Left renal cortex interstitium (tissue), 4 donors: ENCODE measurements around the gene MINK1. TPM values are rescaled to one million over a fixed set of nuclear protein-coding genes. Genes with fewer than 3 reads are reported as not detected.

Experiments used
- DNase-seq, 4 donors: peaks; one replicate each; pipeline ENCODE4 v3.0.0-alpha.2; 2013; ENCODE audit warnings: low read depth in 4 of 4, low spot score in 2 of 4, missing footprints in 1 of 4
- polyA plus RNA-seq, 4 donors: library from polyadenylated mRNA; unstranded; fragments of 120-200 nt; gene quantifications; one replicate each; pipeline ENCODE4 v1.2.1, GENCODE V29; 2013; ENCODE audit not compliant: insufficient read length in 4 of 4

Gene MINK1
- polyA plus RNA-seq, 4 donors, result 43.0 to 71.4 (median 57.4) TPM

GRCh38 chr17:4944163-4944553, 111.0 kb downstream of the MINK1 start:
- no peak for DNase-seq

- no peak for DNase-seq
Observed at GRCh38 chr17:4944554-4945175, 111.5 kb downstream of the MINK1 start.

- no peak for DNase-seq
Observed at GRCh38 chr17:4945176-4945943, 112.2 kb downstream of the MINK1 start.

GRCh38 chr17:4945944-4946280, 112.8 kb downstream of the MINK1 start:
- no peak for DNase-seq

- no peak for DNase-seq
Observed at GRCh38 chr17:4946312-4946976, 113.3 kb downstream of the MINK1 start.

GRCh38 chr17:4947010-4947410, 113.9 kb downstream of the MINK1 start:
- no peak for DNase-seq

Other genes starting within 250 kb of the MINK1 start
- 10 to 100 TPM; 52.9 to 70.0 (median 60.0) TPM for gene SMTNL2, start 248.8 kb upstream of the MINK1 start, polyA plus RNA-seq
- gene ALOX15, start 191.7 kb upstream of the MINK1 start, polyA plus RNA-seq, result under 1 TPM; 0.25 to 0.56 (median 0.45) TPM
- 10 to 100 TPM; 36.9 to 62.4 (median 49.9) TPM for gene PELP1, start 129.2 kb upstream of the MINK1 start, polyA plus RNA-seq
- gene ARRB2, start 122.7 kb upstream of the MINK1 start, polyA plus RNA-seq, result 10 to 100 TPM; 25.4 to 41.7 (median 37.0) TPM
- 10 to 100 TPM; 26.8 to 30.4 (median 28.4) TPM for gene MED11, start 101.9 kb upstream of the MINK1 start, polyA plus RNA-seq
- gene ZMYND15, start 93.5 kb upstream of the MINK1 start, polyA plus RNA-seq, result under 1 TPM; 0.32 to 0.95 (median 0.54) TPM
- 10 to 100 TPM; 11.3 to 14.1 (median 12.2) TPM for gene CXCL16, start 93.4 kb upstream of the MINK1 start, polyA plus RNA-seq
- 1 to 10 TPM; 1.5 to 2.8 (median 2.1) TPM for gene TM4SF5, start 61.5 kb upstream of the MINK1 start, polyA plus RNA-seq
- gene VMO1, start 47.0 kb upstream of the MINK1 start, polyA plus RNA-seq, result under 1 TPM; 0.42 to 0.74 (median 0.65) TPM
- 10 to 100 TPM in 1 of 4 donors, 1 to 10 TPM in 3; 5.7 to 11.5 (median 8.4) TPM for gene GLTPD2, start 44.4 kb upstream of the MINK1 start, polyA plus RNA-seq
- gene PSMB6, start 37.2 kb upstream of the MINK1 start, polyA plus RNA-seq, result 100 to 1,000 TPM; 112 to 159 (median 133) TPM
- gene PLD2, start 26.2 kb upstream of the MINK1 start, polyA plus RNA-seq, result 10 to 100 TPM; 30.5 to 52.9 (median 43.5) TPM
- gene C17orf107, start 66.2 kb downstream of the MINK1 start, polyA plus RNA-seq, result 1 to 10 TPM; 1.2 to 2.4 (median 1.7) TPM
- gene CHRNE, start 69.8 kb downstream of the MINK1 start, polyA plus RNA-seq, result 1 to 10 TPM; 1.3 to 2.4 (median 1.7) TPM
- 1 to 10 TPM; 1.4 to 3.1 (median 2.4) TPM for gene GP1BA, start 98.9 kb downstream of the MINK1 start, polyA plus RNA-seq
- gene SLC25A11, start 106.7 kb downstream of the MINK1 start, polyA plus RNA-seq, result 10 to 100 TPM; 71.0 to 94.7 (median 83.0) TPM
- 100 to 1,000 TPM; 129 to 142 (median 134) TPM for gene RNF167, start 106.9 kb downstream of the MINK1 start, polyA plus RNA-seq
- 100 to 1,000 TPM; 336 to 541 (median 424) TPM for gene PFN1, start 115.2 kb downstream of the MINK1 start, polyA plus RNA-seq
- 10 to 100 TPM; 17.7 to 35.0 (median 26.8) TPM for gene ENO3, start 117.8 kb downstream of the MINK1 start, polyA plus RNA-seq
- 100 to 1,000 TPM in 3 of 4 donors, 10 to 100 TPM in 1; 97.2 to 111 (median 106) TPM for gene SPAG7, start 134.5 kb downstream of the MINK1 start, polyA plus RNA-seq
- 10 to 100 TPM; 22.7 to 38.4 (median 27.9) TPM for gene CAMTA2, start 154.3 kb downstream of the MINK1 start, polyA plus RNA-seq
- gene INCA1, start 164.2 kb downstream of the MINK1 start, polyA plus RNA-seq, result 1 to 10 TPM; 6.4 to 9.9 (median 8.5) TPM
- gene KIF1C, start 164.6 kb downstream of the MINK1 start, polyA plus RNA-seq, result 10 to 100 TPM; 77.1 to 93.7 (median 87.7) TPM
- gene SLC52A1, start 202.1 kb downstream of the MINK1 start, polyA plus RNA-seq, result under 1 TPM; 0.21 to 0.51 (median 0.36) TPM
- 10 to 100 TPM; 11.9 to 15.7 (median 14.4) TPM for gene ZFP3, start 245.1 kb downstream of the MINK1 start, polyA plus RNA-seq